Measurements from ENCODE around the gene RPL29. TPM values are rescaled to one million over a fixed set of nuclear protein-coding genes. Genes with fewer than 3 reads are reported as not detected.

Gene RPL29
- total RNA-seq, 1 donor from 2014 or later, result 872 TPM

DNA sequence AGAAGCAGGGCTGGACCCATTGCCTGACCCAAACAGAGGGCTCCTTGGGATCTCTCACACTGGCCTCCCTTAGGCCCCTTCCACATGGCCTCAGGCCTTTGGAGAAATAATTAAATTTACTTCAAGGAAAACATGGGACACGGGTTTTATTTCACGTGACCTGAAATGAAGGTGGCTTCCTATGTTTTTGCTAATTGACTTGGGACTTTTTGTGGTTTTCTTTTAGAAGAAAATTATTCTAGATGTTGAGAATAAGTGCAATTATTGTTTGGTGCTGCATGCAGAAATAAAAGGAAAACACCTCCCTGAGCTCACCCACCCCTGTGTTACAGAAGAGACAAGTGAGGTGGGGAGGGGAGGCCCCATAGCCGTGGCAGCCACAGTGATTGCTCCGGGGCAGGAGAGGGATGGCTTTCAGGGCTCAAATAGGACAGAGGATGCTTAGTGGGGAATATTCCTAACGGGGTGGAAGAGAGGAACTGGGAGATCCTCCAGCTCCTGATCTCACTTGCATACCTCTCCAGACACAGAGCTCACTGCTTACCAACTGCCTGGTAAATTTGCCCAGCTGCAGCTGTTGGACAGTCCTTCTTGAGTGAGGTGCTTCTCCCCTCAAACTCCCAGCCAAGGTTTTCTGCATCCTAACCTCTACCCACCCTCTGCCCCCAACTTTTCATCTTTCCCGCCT, 29.2 kb upstream of the RPL29 start:
- Histone ChIP-seq H3K4me1 (ENCODE audit: insufficient read depth, low read length) (peaks cover 10% of the 10 kb centered on the region), H3K9me3 (ENCODE audit: insufficient read depth, low read depth, low read length) (no peaks in the 10 kb centered on the region), H3K79me2 (ENCODE audit: insufficient read depth, low read length) (no peaks in the 10 kb centered on the region), H3K27me3 (ENCODE audit: insufficient read depth, low read length) (no peaks in the 10 kb centered on the region), H4K20me1 (ENCODE audit: insufficient read depth, low read length) (no peaks in the 10 kb centered on the region), H3K4me2 (ENCODE audit: low read length) (no peak overlapping the region), H3K4me3 (ENCODE audit: insufficient read depth, low read depth, low read length) (no peak overlapping the region), H3K36me3 (ENCODE audit: insufficient read depth, low read length) (no peaks in the 10 kb centered on the region), H2AFZ (ENCODE audit: low read depth, low read length) (no peak overlapping the region), H3K27ac (ENCODE audit: low read depth, low read length) (no peak overlapping the region), H3K9ac (ENCODE audit: low read length) (no peak overlapping the region)
- Mint-ChIP-seq H3K4me1 (ENCODE audit: low read depth, unreplicated experiment) (peaks cover 34% of the 10 kb centered on the region), H3K4me3 (ENCODE audit: unreplicated experiment) (no peak overlapping the region), H3K27ac (ENCODE audit: unreplicated experiment) (no peak overlapping the region), H3K27me3 (ENCODE audit: low read depth, unreplicated experiment) (no peaks in the 10 kb centered on the region), H3K9me3 (ENCODE audit: unreplicated experiment) (no peaks in the 10 kb centered on the region), H3K36me3 (ENCODE audit: low read depth, unreplicated experiment) (no peaks in the 10 kb centered on the region)
- TF ChIP-seq EZH2 (IDR thresholded peaks at IDR 0.05; ENCODE audit: insufficient read depth, low read length), result no peak
- no peak for TF ChIP-seq CTCF (IDR thresholded peaks at IDR 0.05; ENCODE audit: insufficient read depth, low read depth, low read length)
- DNase-seq (ENCODE audit: low read depth), result no peak
- no peak for FAIRE-seq

GRCh38 chr3:52023860-52024764, 28.4 kb upstream of the RPL29 start:
- H3K9me3 Mint-ChIP-seq (ENCODE audit: unreplicated experiment), result no peaks in the 10 kb centered on the region
- no peak for FAIRE-seq
- no peaks in the 10 kb centered on the region for H3K27me3 Mint-ChIP-seq (ENCODE audit: low read depth, unreplicated experiment)
- peaks cover 10% of the 10 kb centered on the region for H3K4me1 ChIP-seq (ENCODE audit: insufficient read depth, low read length)
- no peaks in the 10 kb centered on the region for H3K79me2 ChIP-seq (ENCODE audit: insufficient read depth, low read length)
- H4K20me1 ChIP-seq (ENCODE audit: insufficient read depth, low read length), result no peaks in the 10 kb centered on the region
- no peak for DNase-seq (ENCODE audit: low read depth)
- no peak overlapping the region for H3K27ac ChIP-seq (ENCODE audit: low read depth, low read length)
- TF ChIP-seq EZH2 (IDR thresholded peaks at IDR 0.05; ENCODE audit: insufficient read depth, low read length), result no peak
- TF ChIP-seq CTCF (IDR thresholded peaks at IDR 0.05; ENCODE audit: insufficient read depth, low read depth, low read length), result no peak
- H3K4me3 ChIP-seq (ENCODE audit: insufficient read depth, low read depth, low read length), result no peak overlapping the region
- H3K4me1 Mint-ChIP-seq (ENCODE audit: low read depth, unreplicated experiment), result peaks cover 37% of the 10 kb centered on the region
- H3K36me3 Mint-ChIP-seq (ENCODE audit: low read depth, unreplicated experiment), result no peaks in the 10 kb centered on the region
- H3K9ac ChIP-seq (ENCODE audit: low read length), result no peak overlapping the region
- H3K9me3 ChIP-seq (ENCODE audit: insufficient read depth, low read depth, low read length), result no peaks in the 10 kb centered on the region
- no peaks in the 10 kb centered on the region for H3K36me3 ChIP-seq (ENCODE audit: insufficient read depth, low read length)
- H3K4me3 Mint-ChIP-seq (ENCODE audit: unreplicated experiment), result no peak overlapping the region
- no peak overlapping the region for H2AFZ ChIP-seq (ENCODE audit: low read depth, low read length)
- no peak overlapping the region for H3K4me2 ChIP-seq (ENCODE audit: low read length)
- no peaks in the 10 kb centered on the region for H3K27me3 ChIP-seq (ENCODE audit: insufficient read depth, low read length)
- H3K27ac Mint-ChIP-seq (ENCODE audit: unreplicated experiment), result no peak overlapping the region
